Mucosa of descending colon (tissue), 3 donors: ENCODE data around the gene PAQR9. TPM values are rescaled to one million over a fixed set of nuclear protein-coding genes. Genes with fewer than 3 reads are reported as not detected.

Source experiments
- ATAC-seq: fragments of 200-7000 bp; cut with Tn5 transposase; one replicate; pipeline ENCODE4 v1.9.1; 2020; ENCODE audit warnings: mild to moderate bottlenecking, moderate library complexity
- DNase-seq, 3 donors: peaks; one replicate each; pipeline ENCODE4 v3.0.0-alpha.2; 2020
- H3K36me3 ChIP-seq: fragments of 200-600 bp; one replicate; pipeline ENCODE4 v1.8.0; 2021; ENCODE audit warnings: low read depth, mild to moderate bottlenecking
- H3K4me1 ChIP-seq: fragments of 200-600 bp; one replicate; pipeline ENCODE4 v1.8.0; 2021; ENCODE audit warnings: low read depth, mild to moderate bottlenecking
- H3K4me3 ChIP-seq: fragments of 200-600 bp; one replicate; pipeline ENCODE4 v1.8.0; 2021; ENCODE audit warnings: mild to moderate bottlenecking
- H3K9me3 ChIP-seq: fragments of 200-600 bp; one replicate; pipeline ENCODE4 v1.8.0; 2021; ENCODE audit warnings: mild to moderate bottlenecking
- intact Hi-C, 2 donors: fragments of 100-400 bp; cut with DNase I in 1 of 2; cut with micrococcal nuclease in 1 of 2; formaldehyde crosslinking; loops; one replicate each; pipeline versions ENCODE4 v1.11.0 to v1.11.1; 2022; cut with DNase I, micrococcal nuclease
- total RNA-seq, 3 donors: library from RNA; stranded (reverse); fragmentation: NEBNext Ultra II Directional in 2 of 3; extraction: Animal tissue kit (Norgen Biotek cat#: 25700) in 2 of 3; gene quantifications; one replicate each; pipeline versions ENCODE4 v1.2.1 to v1.2.4, GENCODE V29; 2021 to 2023
- TF ChIP-seq, protein P1 (sequence below): fragments of 200-600 bp; IDR thresholded peaks from one replicate; pipeline ENCODE4 v1.8.0; 2022; ENCODE audit warnings: antibody characterized with exemption, mild to moderate bottlenecking
- donor health status: DM: no; HTN: no; CAD: no; lungs with moderate emphysema.
- donor health status: DM: no; HTN: no; CAD: no.
- donor health status: DM: no; HTN: yes; CAD: no.

Gene PAQR9
- total RNA-seq, 3 donors from 2014 or later: not detected

DNA sequence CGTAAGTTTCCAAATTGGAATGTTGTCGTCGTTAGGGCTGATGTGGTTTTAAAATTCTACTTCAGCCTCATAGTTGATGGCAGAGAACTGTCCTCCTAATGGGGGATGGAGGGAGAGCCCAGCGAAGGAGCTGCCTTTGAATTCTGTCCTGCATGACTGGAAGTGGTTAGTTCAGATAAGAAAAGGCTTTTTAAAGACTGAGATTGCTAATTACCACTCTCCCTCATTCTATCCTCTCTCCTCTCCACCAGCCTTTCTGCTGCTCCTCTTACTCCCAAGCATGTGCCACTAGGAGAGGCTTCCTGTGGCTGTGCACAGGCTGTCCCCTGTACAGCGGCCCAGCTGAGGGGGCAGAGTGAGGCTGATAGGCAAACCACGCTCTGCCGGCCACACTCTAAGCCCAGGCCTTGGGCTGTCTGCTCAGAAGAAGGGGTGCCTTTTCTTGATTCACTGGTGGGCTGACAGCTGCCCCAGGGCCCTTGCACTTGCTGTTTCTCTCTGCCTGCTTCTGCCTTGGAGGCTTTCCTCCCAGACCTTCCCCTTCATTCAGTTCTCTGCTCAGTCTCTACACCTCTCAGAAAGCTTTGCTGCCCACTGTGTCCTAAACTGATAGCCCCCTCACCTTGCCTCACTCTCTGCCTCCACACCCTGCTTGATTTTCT lies 8.7 kb upstream of the PAQR9 start:
- ATAC-seq: no peak
- DNase-seq: no peak
- H3K4me3 ChIP-seq: no peak overlapping the region
- H3K4me1 ChIP-seq: no peaks in the 10 kb centered on the region
- TF ChIP-seq, protein P1, sequence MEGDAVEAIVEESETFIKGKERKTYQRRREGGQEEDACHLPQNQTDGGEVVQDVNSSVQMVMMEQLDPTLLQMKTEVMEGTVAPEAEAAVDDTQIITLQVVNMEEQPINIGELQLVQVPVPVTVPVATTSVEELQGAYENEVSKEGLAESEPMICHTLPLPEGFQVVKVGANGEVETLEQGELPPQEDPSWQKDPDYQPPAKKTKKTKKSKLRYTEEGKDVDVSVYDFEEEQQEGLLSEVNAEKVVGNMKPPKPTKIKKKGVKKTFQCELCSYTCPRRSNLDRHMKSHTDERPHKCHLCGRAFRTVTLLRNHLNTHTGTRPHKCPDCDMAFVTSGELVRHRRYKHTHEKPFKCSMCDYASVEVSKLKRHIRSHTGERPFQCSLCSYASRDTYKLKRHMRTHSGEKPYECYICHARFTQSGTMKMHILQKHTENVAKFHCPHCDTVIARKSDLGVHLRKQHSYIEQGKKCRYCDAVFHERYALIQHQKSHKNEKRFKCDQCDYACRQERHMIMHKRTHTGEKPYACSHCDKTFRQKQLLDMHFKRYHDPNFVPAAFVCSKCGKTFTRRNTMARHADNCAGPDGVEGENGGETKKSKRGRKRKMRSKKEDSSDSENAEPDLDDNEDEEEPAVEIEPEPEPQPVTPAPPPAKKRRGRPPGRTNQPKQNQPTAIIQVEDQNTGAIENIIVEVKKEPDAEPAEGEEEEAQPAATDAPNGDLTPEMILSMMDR: no peak
- H3K36me3 ChIP-seq: no peaks in the 10 kb centered on the region
- intact Hi-C loops: no loop called here
- no peaks in the 10 kb centered on the region for H3K9me3 ChIP-seq

DNA sequence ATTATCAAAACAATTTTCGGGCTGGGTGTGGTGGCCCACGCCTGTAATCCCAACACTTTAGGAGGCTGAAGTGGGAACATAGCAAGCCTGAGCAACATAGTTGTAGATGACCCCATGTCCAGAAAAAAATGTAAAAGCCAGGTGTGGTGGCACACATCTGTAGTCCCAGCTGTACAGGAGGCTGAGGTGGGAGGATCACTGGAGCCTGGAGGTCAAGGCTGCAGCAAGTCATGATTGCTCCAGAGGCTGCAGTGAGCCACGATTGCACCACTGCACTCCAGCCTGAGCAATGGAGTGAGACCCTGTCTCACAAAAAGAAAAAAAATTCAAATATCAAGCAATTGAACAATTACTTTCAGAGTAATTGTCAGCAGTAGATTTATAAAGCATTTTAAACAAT lies 8.0 kb upstream of the PAQR9 start:
- TF ChIP-seq, protein P1: no peak
- ATAC-seq (no peak), DNase-seq (no peak)
- no peaks in the 10 kb centered on the region for H3K9me3 ChIP-seq
- H3K36me3 ChIP-seq: no peaks in the 10 kb centered on the region
- intact Hi-C loops: no loop called here
- no peaks in the 10 kb centered on the region for H3K4me1 ChIP-seq
- H3K4me3 ChIP-seq: no peak overlapping the region

DNA sequence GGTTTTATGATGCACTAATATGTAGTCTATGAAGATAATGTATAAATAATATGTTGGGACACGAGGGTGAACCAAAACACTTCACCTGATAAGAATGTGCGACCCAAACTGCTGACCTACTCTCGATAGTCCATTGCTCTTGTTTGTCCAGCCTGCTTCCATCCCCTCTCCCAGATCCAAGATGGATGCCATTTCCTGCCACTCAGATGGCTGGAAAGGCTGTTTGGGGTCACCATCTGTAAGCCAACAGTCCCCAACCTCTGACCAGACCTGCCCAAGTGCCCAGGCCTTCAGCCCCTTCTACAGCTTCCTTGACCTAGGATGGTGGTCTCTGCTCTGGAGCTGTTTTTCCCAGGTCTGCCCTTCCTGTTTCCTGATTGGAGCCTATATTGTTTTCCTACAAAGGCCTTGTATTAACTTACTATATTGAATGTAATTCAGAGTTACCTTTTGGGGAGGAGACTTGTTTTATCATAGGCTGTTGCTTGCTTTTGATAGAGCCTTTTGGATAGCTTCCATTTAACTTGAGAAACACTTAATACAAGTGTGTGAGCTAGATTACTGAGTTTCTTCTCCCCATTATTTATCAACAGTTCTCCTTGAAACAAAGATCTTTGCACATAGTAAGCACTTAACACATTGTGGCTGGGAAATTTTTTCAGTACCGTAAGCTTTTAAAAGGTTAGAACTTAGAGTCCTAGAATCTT lies 5.0 kb upstream of the PAQR9 start:
- TF ChIP-seq, protein P1: no peak
- intact Hi-C loops: no loop called here
- DNase-seq (no peak), ATAC-seq (no peak)
- Histone ChIP-seq H3K36me3 (no peaks in the 10 kb centered on the region), H3K9me3 (no peaks in the 10 kb centered on the region), H3K4me1 (no peaks in the 10 kb centered on the region), H3K4me3 (no peak overlapping the region)

DNA sequence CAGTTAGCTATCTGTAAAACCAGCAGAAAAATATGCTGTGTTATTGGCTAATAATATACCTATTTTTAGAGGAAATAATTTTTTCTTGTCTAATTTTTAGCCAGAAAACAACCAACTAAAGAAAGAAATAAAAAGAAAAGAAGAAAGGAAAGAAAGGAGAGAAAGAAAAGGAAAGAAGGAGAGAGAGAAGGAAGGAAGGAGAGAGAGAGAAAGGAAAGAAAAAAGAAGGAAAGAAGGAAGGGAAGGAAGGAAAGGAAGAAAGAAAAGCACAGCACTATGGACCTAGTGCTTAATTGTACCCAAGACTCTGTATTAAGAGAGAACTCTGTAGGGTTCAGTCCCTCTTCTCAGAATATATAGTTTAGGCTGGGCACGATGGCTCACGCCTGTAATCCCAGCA lies 3.3 kb upstream of the PAQR9 start:
- Histone ChIP-seq H3K4me3 (no peak overlapping the region), H3K36me3 (no peaks in the 10 kb centered on the region), H3K4me1 (no peaks in the 10 kb centered on the region), H3K9me3 (no peaks in the 10 kb centered on the region)
- DNase-seq (no peak), ATAC-seq (no peak)
- intact Hi-C loops: no loop called here
- TF ChIP-seq, protein P1: no peak

DNA sequence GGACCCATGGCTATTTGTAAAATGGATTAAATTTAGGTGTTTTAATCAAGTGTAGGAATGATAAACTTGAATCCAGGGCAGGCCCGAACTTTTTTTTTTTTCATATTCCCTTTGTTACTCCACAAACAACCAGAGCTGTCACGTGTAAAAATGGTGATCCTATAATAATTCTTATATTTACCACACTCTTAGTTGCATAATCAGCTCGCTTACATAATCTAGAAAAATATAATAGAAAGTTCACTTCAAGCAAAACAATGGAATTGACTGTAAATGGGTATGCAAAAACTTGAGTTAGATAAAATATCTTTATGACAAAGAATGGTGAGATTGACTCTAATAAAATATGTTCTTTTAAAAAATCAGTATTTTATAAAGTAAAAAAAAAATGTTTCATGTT lies 2.1 kb upstream of the PAQR9 start:
- H3K4me1 ChIP-seq: no peaks in the 10 kb centered on the region
- TF ChIP-seq, protein P1: no peak
- intact Hi-C loops: no loop called here
- no peak overlapping the region for H3K4me3 ChIP-seq
- no peak for ATAC-seq
- no peak for DNase-seq
- no peaks in the 10 kb centered on the region for H3K36me3 ChIP-seq
- H3K9me3 ChIP-seq: no peaks in the 10 kb centered on the region
